Measurements from ENCODE around the gene ANKRD11.

The ANKRD11 gene

DNA sequence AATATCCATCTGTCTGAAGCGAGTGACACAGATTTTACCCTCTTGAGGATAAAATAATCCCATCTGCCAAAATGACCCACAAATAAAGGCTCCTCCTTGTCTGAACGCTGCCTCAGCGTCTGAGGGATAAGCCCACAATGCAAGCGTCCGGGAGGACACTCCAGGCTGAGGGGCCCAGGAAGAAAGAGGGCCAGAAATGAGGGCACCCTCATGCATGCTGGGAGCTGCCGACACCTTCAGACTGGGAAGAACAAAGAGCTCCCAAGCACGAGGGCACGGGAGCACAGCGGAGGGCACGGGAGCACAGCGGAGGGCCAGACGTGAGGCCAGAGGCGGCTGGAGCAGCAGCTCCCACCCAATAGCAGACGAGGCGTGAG, 145.9 kb downstream of the ANKRD11 start:
- H3K27ac ChIP-seq (replicated peaks; ENCODE audit: low read length) = peak overlapping the region; percentile 6
- no CpG with 5 or more reads among the region's 15 CpGs for WGBS, 2 donors (ENCODE audit: extremely low coverage in 2 of 2, insufficient read length in 2 of 2, insufficient replicate concordance in 1 of 2)

DNA sequence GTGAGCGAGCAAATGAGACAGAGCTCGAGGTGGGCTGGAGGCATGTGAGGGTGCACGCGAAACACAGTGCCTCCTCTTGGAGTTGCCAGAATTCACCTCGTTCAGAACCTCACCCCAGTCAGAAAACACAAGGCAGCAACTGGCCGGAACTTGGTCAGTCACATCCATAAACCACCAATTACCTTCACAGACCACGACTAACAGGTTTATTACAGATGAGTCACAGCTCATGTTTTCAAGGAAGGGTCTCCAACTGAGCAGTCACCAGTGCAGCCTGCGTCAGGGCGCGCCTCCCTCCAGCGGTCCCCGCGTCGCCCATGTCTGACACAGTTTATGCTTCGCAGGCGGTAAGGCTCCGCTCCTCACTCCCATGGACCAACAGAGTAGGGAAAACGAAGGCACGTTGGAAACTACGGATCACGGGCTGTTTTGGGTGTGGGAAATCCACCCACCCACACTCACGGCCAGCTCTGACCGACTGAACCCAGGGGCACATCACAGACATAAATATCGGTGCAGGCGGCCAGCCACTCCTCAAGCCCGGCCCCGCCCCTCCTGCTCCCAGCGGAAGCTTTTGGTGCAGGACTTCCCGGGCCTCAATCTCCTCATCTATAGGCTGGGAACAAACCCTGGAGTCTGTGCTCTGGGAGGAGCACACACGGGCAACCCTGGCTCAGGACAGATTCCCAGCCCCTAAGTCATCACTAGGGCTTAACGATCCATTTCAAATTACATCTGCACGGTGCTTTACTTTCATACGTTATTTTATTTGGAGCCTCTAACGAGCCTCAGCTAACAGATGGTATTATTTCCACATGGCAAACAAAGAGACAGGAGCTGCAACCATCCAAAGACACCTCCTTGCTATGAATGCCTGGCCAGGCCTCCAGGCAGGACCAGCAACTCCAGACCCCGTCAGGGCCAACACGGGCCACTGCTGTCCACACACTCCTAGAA, 146.6 kb downstream of the ANKRD11 start:
- no CpG with 5 or more reads among the region's 36 CpGs for WGBS, 2 donors (ENCODE audit: extremely low coverage in 2 of 2, insufficient read length in 2 of 2, insufficient replicate concordance in 1 of 2)
- Histone ChIP-seq H3K9me3 (replicated peaks in 1 of 2; ENCODE audit: control insufficient read depth in 2 of 2, insufficient read depth in 1 of 2, low read depth in 1 of 2, low read length in 2 of 2) (no peaks in the 10 kb centered on the region), H2BK120ac (ENCODE audit: low read depth, low read length) (no peak overlapping the region)

More for the DNA sequence above, 145.9 kb downstream of the ANKRD11 start:
- Histone ChIP-seq H4K91ac (ENCODE audit: low read depth, low read length, poor library complexity) (no peak overlapping the region), H2AK5ac (ENCODE audit: low read depth, low read length) (no peak overlapping the region), H2BK5ac (ENCODE audit: low read length) (no peak overlapping the region), H3K9me3 (replicated peaks in 1 of 2; ENCODE audit: control insufficient read depth in 2 of 2, insufficient read depth in 1 of 2, low read depth in 1 of 2, low read length in 2 of 2) (no peaks in the 10 kb centered on the region), H3K36me3 (replicated peaks in 1 of 2; ENCODE audit: control insufficient read depth in 2 of 2, insufficient read depth in 2 of 2, low read length in 2 of 2) (peaks cover 3 to 11% of the 10 kb centered on the region in 2 donors), H3K27me3 (ENCODE audit: control insufficient read depth in 3 of 3, insufficient read depth in 3 of 3, low read depth in 1 of 3, low read length in 3 of 3) (no peaks in the 10 kb centered on the region), H2BK12ac (ENCODE audit: low read length) (no peak overlapping the region), H3K23ac (ENCODE audit: low read depth, low read length, poor library complexity) (no peak overlapping the region), H3K4ac (ENCODE audit: low read length) (no peak overlapping the region), H2BK120ac (ENCODE audit: low read depth, low read length) (no peak overlapping the region), H3K4me2 (ENCODE audit: insufficient read depth, low read length, poor library complexity, severe bottlenecking) (no peak overlapping the region), H2AFZ (ENCODE audit: low read length) (no peak overlapping the region), H3K79me1 (ENCODE audit: low read depth, low read length) (peaks cover 23% of the 10 kb centered on the region), H3K14ac (ENCODE audit: low read length) (no peak overlapping the region), H3K18ac (ENCODE audit: low read length) (no peak overlapping the region), H2BK15ac (ENCODE audit: low read length) (no peak overlapping the region), H3K4me1 (ENCODE audit: control insufficient read depth in 2 of 2, insufficient read depth in 1 of 2, low read depth in 1 of 2, low read length in 2 of 2) (peaks cover 13 to 17% of the 10 kb centered on the region in 2 donors), H3K9ac (ENCODE audit: low read depth, low read length, poor library complexity) (no peak overlapping the region), H4K8ac (ENCODE audit: low read depth, low read length) (no peak overlapping the region), H3K4me3 (ENCODE audit: low read length in 2 of 2) (no peak overlapping the region)
- no peak for DNase-seq (ENCODE audit: low spot score)

DNA sequence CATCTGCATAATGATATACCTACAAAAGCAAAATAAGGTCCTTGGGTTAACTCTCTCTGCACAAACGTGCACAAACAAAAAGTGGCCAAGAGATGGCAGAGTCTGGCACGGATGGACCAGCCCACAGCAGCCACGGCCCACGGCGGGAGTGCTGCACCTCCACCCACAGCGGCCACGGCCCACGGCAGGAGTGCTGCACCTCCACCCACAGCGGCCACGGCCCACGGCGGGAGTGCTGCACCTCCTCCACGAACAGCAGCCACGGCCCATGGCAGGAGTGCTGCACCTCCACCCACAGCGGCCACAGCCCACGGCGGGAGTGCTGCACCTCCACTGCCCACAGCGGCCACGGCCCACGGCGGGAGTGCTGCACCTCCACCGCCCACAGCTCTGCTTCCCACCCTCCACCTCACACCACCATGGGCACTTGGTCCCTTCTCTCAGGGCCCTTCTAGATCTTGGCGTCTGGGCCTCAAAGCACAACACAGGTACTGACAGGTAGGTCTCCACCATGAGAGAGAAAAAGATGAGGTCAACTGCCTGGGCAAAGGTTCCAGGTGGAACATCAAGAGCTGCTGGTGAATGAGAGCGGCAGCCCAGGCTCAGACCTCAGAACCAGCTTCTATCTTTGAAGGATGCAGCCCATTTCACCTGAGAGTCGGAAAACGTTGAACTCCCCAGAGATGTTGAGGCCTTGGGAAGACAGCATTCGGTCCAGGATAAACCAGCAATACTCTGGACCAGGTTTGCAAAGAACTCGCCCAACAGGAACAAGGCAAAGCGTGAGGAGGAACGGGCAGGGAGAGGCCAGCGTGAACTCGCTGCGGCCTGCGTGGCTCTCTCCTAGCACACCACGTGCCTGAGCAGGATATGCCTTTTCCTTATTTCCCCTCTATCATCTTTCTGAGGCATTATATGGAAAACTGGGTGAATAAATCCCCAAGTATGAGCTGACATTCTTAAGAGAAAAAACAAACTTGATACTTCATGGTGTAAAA, 148.4 kb downstream of the ANKRD11 start:
- no peak overlapping the region for H3K27ac ChIP-seq (replicated peaks; ENCODE audit: low read length)
- H3K9me3 ChIP-seq (replicated peaks in 1 of 2; ENCODE audit: control insufficient read depth in 2 of 2, insufficient read depth in 1 of 2, low read depth in 1 of 2, low read length in 2 of 2) = no peaks in the 10 kb centered on the region
- no peak overlapping the region for H2BK120ac ChIP-seq (ENCODE audit: low read depth, low read length)
- H2BK5ac ChIP-seq (ENCODE audit: low read length) = peak overlapping the region; percentile 67
- peak overlapping the region; percentile 31 for H4K91ac ChIP-seq (ENCODE audit: low read depth, low read length, poor library complexity)
- no peak overlapping the region for H4K8ac ChIP-seq (ENCODE audit: low read depth, low read length)
- H3K4ac ChIP-seq (ENCODE audit: low read length) = no peak overlapping the region
- H2AK5ac ChIP-seq (ENCODE audit: low read depth, low read length) = no peak overlapping the region
- peak overlapping the region; percentile 50 for H3K9ac ChIP-seq (ENCODE audit: low read depth, low read length, poor library complexity)
- no peak for DNase-seq (ENCODE audit: low spot score)
- no peaks in the 10 kb centered on the region for H3K27me3 ChIP-seq (ENCODE audit: control insufficient read depth in 3 of 3, insufficient read depth in 3 of 3, low read depth in 1 of 3, low read length in 3 of 3)
- peak overlapping the region; percentile 92 for H3K14ac ChIP-seq (ENCODE audit: low read length)
- H2BK15ac ChIP-seq (ENCODE audit: low read length) = no peak overlapping the region
- no peak overlapping the region for H3K4me2 ChIP-seq (ENCODE audit: insufficient read depth, low read length, poor library complexity, severe bottlenecking)
- H3K4me1 ChIP-seq (ENCODE audit: control insufficient read depth in 2 of 2, insufficient read depth in 1 of 2, low read depth in 1 of 2, low read length in 2 of 2) = peaks cover 13 to 15% of the 10 kb centered on the region in 2 donors
- H3K23ac ChIP-seq (ENCODE audit: low read depth, low read length, poor library complexity) = peak overlapping the region; percentile 75
- no peak overlapping the region for H2AFZ ChIP-seq (ENCODE audit: low read length)
- whole genome bisulfite sequencing, 2 donors (ENCODE audit: extremely low coverage in 2 of 2, insufficient read length in 2 of 2, insufficient replicate concordance in 1 of 2) = no CpG with 5 or more reads among the region's 35 CpGs
- H3K4me3 ChIP-seq (ENCODE audit: low read length in 2 of 2) = no peak overlapping the region
- peak overlapping the region; percentile 50 for H2BK12ac ChIP-seq (ENCODE audit: low read length)
- peaks cover 26% of the 10 kb centered on the region for H3K79me1 ChIP-seq (ENCODE audit: low read depth, low read length)
- peaks cover 3 to 11% of the 10 kb centered on the region in 2 donors for H3K36me3 ChIP-seq (replicated peaks in 1 of 2; ENCODE audit: control insufficient read depth in 2 of 2, insufficient read depth in 2 of 2, low read length in 2 of 2)
- no peak overlapping the region for H3K18ac ChIP-seq (ENCODE audit: low read length)

More for the DNA sequence above, 146.6 kb downstream of the ANKRD11 start:
- H2AK5ac ChIP-seq (ENCODE audit: low read depth, low read length) = no peak overlapping the region
- peak overlapping the region; percentile 45 for H2BK5ac ChIP-seq (ENCODE audit: low read length)
- H3K27me3 ChIP-seq (ENCODE audit: control insufficient read depth in 3 of 3, insufficient read depth in 3 of 3, low read depth in 1 of 3, low read length in 3 of 3) = no peaks in the 10 kb centered on the region
- H3K36me3 ChIP-seq (replicated peaks in 1 of 2; ENCODE audit: control insufficient read depth in 2 of 2, insufficient read depth in 2 of 2, low read length in 2 of 2) = peaks cover 3 to 11% of the 10 kb centered on the region in 2 donors
- peak overlapping the region; percentile 6 for H3K27ac ChIP-seq (replicated peaks; ENCODE audit: low read length)
- no peak overlapping the region for H2AFZ ChIP-seq (ENCODE audit: low read length)
- H3K9ac ChIP-seq (ENCODE audit: low read depth, low read length, poor library complexity) = peak overlapping the region; percentile 22
- no peak for DNase-seq (ENCODE audit: low spot score)
- no peak overlapping the region for H3K4me2 ChIP-seq (ENCODE audit: insufficient read depth, low read length, poor library complexity, severe bottlenecking)
- no peak overlapping the region for H2BK12ac ChIP-seq (ENCODE audit: low read length)
- peaks cover 13 to 17% of the 10 kb centered on the region in 2 donors for H3K4me1 ChIP-seq (ENCODE audit: control insufficient read depth in 2 of 2, insufficient read depth in 1 of 2, low read depth in 1 of 2, low read length in 2 of 2)
- H3K79me1 ChIP-seq (ENCODE audit: low read depth, low read length) = peaks cover 23% of the 10 kb centered on the region
- no peak overlapping the region for H3K4me3 ChIP-seq (ENCODE audit: low read length in 2 of 2)
- no peak overlapping the region for H3K23ac ChIP-seq (ENCODE audit: low read depth, low read length, poor library complexity)
- no peak overlapping the region for H4K8ac ChIP-seq (ENCODE audit: low read depth, low read length)
- H3K18ac ChIP-seq (ENCODE audit: low read length) = peak overlapping the region; percentile 73
- no peak overlapping the region for H4K91ac ChIP-seq (ENCODE audit: low read depth, low read length, poor library complexity)
- H2BK15ac ChIP-seq (ENCODE audit: low read length) = no peak overlapping the region
- H3K4ac ChIP-seq (ENCODE audit: low read length) = no peak overlapping the region
- peak overlapping the region; percentile 77 for H3K14ac ChIP-seq (ENCODE audit: low read length)
